PFSK-1 (cell line): ENCODE results near the gene NUDT8.
A peak's percentile ranks its signal among the peaks of the same experiment; 100 is the strongest.

Experiments used
- FOXP2 ChIP-seq: optimal IDR thresholded peaks from 2 replicates; pipeline ENCODE3; 2011; ENCODE audit warnings: borderline replicate concordance, control low read depth, inconsistent platforms; ENCODE audit not compliant: insufficient read depth; ENCODE audit errors: extremely low read length, extremely low read depth
- POLR2AphosphoS5 ChIP-seq: IDR thresholded peaks from 2 replicates; pipeline ENCODE4 v1.6.1; 2012; ENCODE audit warnings: low read depth, mild to moderate bottlenecking, control low read depth, low read length, moderate library complexity
- REST ChIP-seq, 2 experiments: IDR thresholded peaks; 2 replicates each; pipeline versions ENCODE4 v1.6.1 to v1.8.0; 2011 to 2012; ENCODE audit warnings: low read depth in 2 of 2, low read length in 2 of 2, control low read depth in 1 of 2, inconsistent platforms in 1 of 2, mild to moderate bottlenecking in 1 of 2, moderate library complexity in 1 of 2; ENCODE audit not compliant: insufficient read depth in 1 of 2
- SIN3A ChIP-seq: IDR thresholded peaks from 2 replicates; pipeline ENCODE4 v1.6.1; 2012; ENCODE audit warnings: mild to moderate bottlenecking, low read length, moderate library complexity, borderline replicate concordance; ENCODE audit not compliant: insufficient read depth
- TAF1 ChIP-seq: IDR thresholded peaks from 2 replicates; pipeline ENCODE4 v1.6.1; 2012; ENCODE audit warnings: low read length, control low read depth, borderline replicate concordance; ENCODE audit not compliant: insufficient read depth

Gene NUDT8

GRCh38 chr11:67583247-67584204 lies 46.2 kb downstream of the NUDT8 start, which contains the start of gene GSTP1:
GSTP1 (plus strand) TSS chr11:67583812; CDS start chr11:67583844, 32 bp downstream.
- TF ChIP-seq POLR2AphosphoS5 (peak; percentile 91), TAF1 (peak; percentile 76; the same call in 1 of the 2 replicates), FOXP2 (peak; percentile 97), SIN3A (peak; percentile 48; the same call in 1 of the 2 replicates), REST (IDR thresholded peaks at IDR 0.05; ENCODE audit: insufficient read depth in 1 of 2, low read depth in 2 of 2, low read length in 2 of 2) (peak in 1 of 2 experiments; percentile 12; a peak in 1 of 4 replicates)

- TF ChIP-seq SIN3A: no peak
- TF ChIP-seq POLR2AphosphoS5: no peak
- no peak for TF ChIP-seq REST (IDR thresholded peaks at IDR 0.05; ENCODE audit: insufficient read depth in 1 of 2, low read depth in 2 of 2, low read length in 2 of 2)
- no peak for TF ChIP-seq FOXP2
- TF ChIP-seq TAF1: no peak
Measured at GRCh38 chr11:67582011-67582410, 47.7 kb downstream of the NUDT8 start.

GRCh38 chr11:67581469-67581868 lies 48.3 kb downstream of the NUDT8 start:
- TF ChIP-seq POLR2AphosphoS5 (no peak), SIN3A (no peak), FOXP2 (no peak), REST (IDR thresholded peaks at IDR 0.05; ENCODE audit: insufficient read depth in 1 of 2, low read depth in 2 of 2, low read length in 2 of 2) (no peak), TAF1 (no peak)

- TF ChIP-seq SIN3A (no peak), POLR2AphosphoS5 (no peak), TAF1 (no peak), REST (IDR thresholded peaks at IDR 0.05; ENCODE audit: insufficient read depth in 1 of 2, low read depth in 2 of 2, low read length in 2 of 2) (no peak), FOXP2 (no peak)
Measured at GRCh38 chr11:67577951-67578350, 51.8 kb downstream of the NUDT8 start.
